Esophagus muscularis mucosa (tissue), 4 donors: ENCODE data around the gene GRB14. TPM values are rescaled to one million over a fixed set of nuclear protein-coding genes. Genes with fewer than 3 reads are reported as not detected.

Experiments used
- total RNA-seq, 4 donors: library from RNA; depleted of rRNA; stranded (reverse); fragments of >200 nt; gene quantifications; one replicate each; pipeline versions ENCODE4 v1.1.0 to v1.2.1, GENCODE V29; 2016

The GRB14 gene
- total RNA-seq, 4 donors from 2014 or later: 3.3 to 6.3 (median 4.3) TPM

Other genes with a start within 250 kb of the GRB14 start
- gene COBLL1, start 220.3 kb upstream of the GRB14 start, total RNA-seq: 10 to 100 TPM; 41.4 to 66.0 (median 61.9) TPM